ENCODE results near the gene SDCCAG8.
A peak's percentile ranks its signal among the peaks of the same experiment; 100 is the strongest.
"Not testable (repeated sequence)": the region's sequence is repeated elsewhere in the genome, so short reads cannot be mapped to it uniquely, and the experiment has no call there.

Gene SDCCAG8

GRCh38 chr1:243315893-243316292 lies 60.1 kb downstream of the SDCCAG8 start:
- Mint-ChIP-seq H3K27me3 (no peaks in the 10 kb centered on the region), H3K27ac (no peak overlapping the region), H3K36me3 (ENCODE audit: low read depth) (peaks cover 42% of the 10 kb centered on the region), H3K4me3 (no peak overlapping the region), H3K4me1 (ENCODE audit: low read depth) (peaks cover 4% of the 10 kb centered on the region), H3K9me3 (no peaks in the 10 kb centered on the region)

- Mint-ChIP-seq H3K27ac (no peak overlapping the region), H3K4me3 (no peak overlapping the region), H3K4me1 (ENCODE audit: low read depth) (peaks cover 4% of the 10 kb centered on the region), H3K36me3 (ENCODE audit: low read depth) (peaks cover 39% of the 10 kb centered on the region), H3K9me3 (no peaks in the 10 kb centered on the region), H3K27me3 (no peaks in the 10 kb centered on the region)
Measured at GRCh38 chr1:243316366-243316989, 60.6 kb downstream of the SDCCAG8 start.

- Mint-ChIP-seq H3K36me3 (ENCODE audit: low read depth) (peaks cover 31% of the 10 kb centered on the region), H3K27me3 (no peaks in the 10 kb centered on the region), H3K9me3 (no peaks in the 10 kb centered on the region), H3K4me3 (no peak overlapping the region), H3K4me1 (ENCODE audit: low read depth) (no peaks in the 10 kb centered on the region), H3K27ac (no peak overlapping the region)
Measured at GRCh38 chr1:243320224-243320623, 64.4 kb downstream of the SDCCAG8 start.

GRCh38 chr1:243322326-243322725 lies 66.5 kb downstream of the SDCCAG8 start:
- H3K27me3 Mint-ChIP-seq = no peaks in the 10 kb centered on the region
- no peaks in the 10 kb centered on the region for H3K9me3 Mint-ChIP-seq
- no peaks in the 10 kb centered on the region for H3K4me1 Mint-ChIP-seq (ENCODE audit: low read depth)
- peaks cover 23% of the 10 kb centered on the region for H3K36me3 Mint-ChIP-seq (ENCODE audit: low read depth)
- no peak overlapping the region for H3K4me3 Mint-ChIP-seq
- H3K27ac Mint-ChIP-seq = no peak overlapping the region

- H3K27me3 Mint-ChIP-seq = no peaks in the 10 kb centered on the region
- no peak overlapping the region for H3K27ac Mint-ChIP-seq
- peaks cover 12% of the 10 kb centered on the region for H3K36me3 Mint-ChIP-seq (ENCODE audit: low read depth)
- H3K4me3 Mint-ChIP-seq = no peak overlapping the region
- H3K4me1 Mint-ChIP-seq (ENCODE audit: low read depth) = no peaks in the 10 kb centered on the region
- no peaks in the 10 kb centered on the region for H3K9me3 Mint-ChIP-seq
Measured at GRCh38 chr1:243323491-243323890, 67.7 kb downstream of the SDCCAG8 start.

- no peak overlapping the region for H3K27ac Mint-ChIP-seq
- H3K4me3 Mint-ChIP-seq = no peak overlapping the region
Measured at GRCh38 chr1:243325305-243325890, 69.6 kb downstream of the SDCCAG8 start.

GRCh38 chr1:243332440-243332839 lies 76.6 kb downstream of the SDCCAG8 start:
- H3K27me3 Mint-ChIP-seq = no peaks in the 10 kb centered on the region
- H3K4me1 Mint-ChIP-seq (ENCODE audit: low read depth) = peaks cover 9% of the 10 kb centered on the region
- H3K9me3 Mint-ChIP-seq = no peaks in the 10 kb centered on the region
- peaks cover 51% of the 10 kb centered on the region for H3K36me3 Mint-ChIP-seq (ENCODE audit: low read depth)
- H3K4me3 Mint-ChIP-seq = no peak overlapping the region
- no peak overlapping the region for H3K27ac Mint-ChIP-seq

More at GRCh38 chr1:243325305-243325890, 69.6 kb downstream of the SDCCAG8 start:
- Mint-ChIP-seq H3K27me3 (no peaks in the 10 kb centered on the region), H3K4me1 (ENCODE audit: low read depth) (no peaks in the 10 kb centered on the region), H3K36me3 (ENCODE audit: low read depth) (no peaks in the 10 kb centered on the region), H3K9me3 (no peaks in the 10 kb centered on the region)

- H3K36me3 Mint-ChIP-seq (ENCODE audit: low read depth) = peaks cover 51% of the 10 kb centered on the region
- no peaks in the 10 kb centered on the region for H3K9me3 Mint-ChIP-seq
- H3K4me1 Mint-ChIP-seq (ENCODE audit: low read depth) = peaks cover 9% of the 10 kb centered on the region
- H3K4me3 Mint-ChIP-seq = no peak overlapping the region
- no peak overlapping the region for H3K27ac Mint-ChIP-seq
- no peaks in the 10 kb centered on the region for H3K27me3 Mint-ChIP-seq
Measured at GRCh38 chr1:243335292-243335691, 79.5 kb downstream of the SDCCAG8 start.

- no peaks in the 10 kb centered on the region for H3K27me3 Mint-ChIP-seq
- no peaks in the 10 kb centered on the region for H3K9me3 Mint-ChIP-seq
- no peak overlapping the region for H3K4me3 Mint-ChIP-seq
- peak overlapping the region; percentile 46 for H3K27ac Mint-ChIP-seq
- H3K4me1 Mint-ChIP-seq (ENCODE audit: low read depth) = peaks cover 9% of the 10 kb centered on the region
- H3K36me3 Mint-ChIP-seq (ENCODE audit: low read depth) = peaks cover 46% of the 10 kb centered on the region
Measured at GRCh38 chr1:243336163-243336562, 80.3 kb downstream of the SDCCAG8 start.

GRCh38 chr1:243338848-243339247 lies 83.0 kb downstream of the SDCCAG8 start:
- H3K4me1 Mint-ChIP-seq (ENCODE audit: low read depth); H3K27ac Mint-ChIP-seq; H3K27me3 Mint-ChIP-seq; H3K4me3 Mint-ChIP-seq; H3K9me3 Mint-ChIP-seq: not testable (repeated sequence)
- peaks cover 29% of the 10 kb centered on the region for H3K36me3 Mint-ChIP-seq (ENCODE audit: low read depth)

GRCh38 chr1:243341074-243341473 lies 85.2 kb downstream of the SDCCAG8 start:
- no peak overlapping the region for H3K4me3 Mint-ChIP-seq
- no peaks in the 10 kb centered on the region for H3K27me3 Mint-ChIP-seq
- H3K9me3 Mint-ChIP-seq = no peaks in the 10 kb centered on the region
- H3K27ac Mint-ChIP-seq = no peak overlapping the region
- peaks cover 13% of the 10 kb centered on the region for H3K36me3 Mint-ChIP-seq (ENCODE audit: low read depth)
- peaks cover 12% of the 10 kb centered on the region for H3K4me1 Mint-ChIP-seq (ENCODE audit: low read depth)

GRCh38 chr1:243343970-243344937 lies 88.4 kb downstream of the SDCCAG8 start:
- Mint-ChIP-seq H3K27me3 (no peaks in the 10 kb centered on the region), H3K4me3 (no peak overlapping the region), H3K4me1 (ENCODE audit: low read depth) (peaks cover 3% of the 10 kb centered on the region), H3K27ac (no peak overlapping the region), H3K9me3 (no peaks in the 10 kb centered on the region), H3K36me3 (ENCODE audit: low read depth) (peaks cover 18% of the 10 kb centered on the region)

GRCh38 chr1:243345205-243345604 lies 89.4 kb downstream of the SDCCAG8 start:
- peaks cover 3% of the 10 kb centered on the region for H3K4me1 Mint-ChIP-seq (ENCODE audit: low read depth)
- H3K27me3 Mint-ChIP-seq = no peaks in the 10 kb centered on the region
- peaks cover 18% of the 10 kb centered on the region for H3K36me3 Mint-ChIP-seq (ENCODE audit: low read depth)
- H3K4me3 Mint-ChIP-seq = no peak overlapping the region
- H3K9me3 Mint-ChIP-seq = no peaks in the 10 kb centered on the region
- no peak overlapping the region for H3K27ac Mint-ChIP-seq

- Mint-ChIP-seq H3K27me3 (no peaks in the 10 kb centered on the region), H3K9me3 (no peaks in the 10 kb centered on the region), H3K27ac (no peak overlapping the region), H3K4me1 (ENCODE audit: low read depth) (peaks cover 3% of the 10 kb centered on the region), H3K4me3 (no peak overlapping the region), H3K36me3 (ENCODE audit: low read depth) (peaks cover 20% of the 10 kb centered on the region)
Measured at GRCh38 chr1:243346016-243346415, 90.2 kb downstream of the SDCCAG8 start.

GRCh38 chr1:243346468-243346867 lies 90.6 kb downstream of the SDCCAG8 start:
- H3K36me3 Mint-ChIP-seq (ENCODE audit: low read depth) = peaks cover 23% of the 10 kb centered on the region
- no peaks in the 10 kb centered on the region for H3K27me3 Mint-ChIP-seq
- no peak overlapping the region for H3K27ac Mint-ChIP-seq
- peaks cover 3% of the 10 kb centered on the region for H3K4me1 Mint-ChIP-seq (ENCODE audit: low read depth)
- H3K4me3 Mint-ChIP-seq = no peak overlapping the region
- H3K9me3 Mint-ChIP-seq = no peaks in the 10 kb centered on the region
